GM12892 (cell line): Measurements from ENCODE around the gene ITPKB.

Experiments used
- POLR2A ChIP-seq: IDR thresholded peaks from 2 replicates; pipeline ENCODE4 v1.6.1; 2011; ENCODE audit warnings: low read depth, low read length, control low read depth
- POLR2AphosphoS5 ChIP-seq: IDR thresholded peaks from 2 replicates; pipeline ENCODE4 v1.6.1; 2011; ENCODE audit warnings: low read depth, low read length, control low read depth
- TAF1 ChIP-seq: IDR thresholded peaks from 2 replicates; pipeline ENCODE4 v1.6.1; 2011; ENCODE audit warnings: low read depth, mild to moderate bottlenecking, control low read depth, low read length, borderline replicate concordance

- TF ChIP-seq POLR2AphosphoS5 (no peak), POLR2A (no peak), TAF1 (no peak)
Measured at GRCh38 chr1:226622012-226622411, 117.1 kb downstream of the ITPKB start.
